ENCODE results near the gene LASP1.

Gene LASP1

GRCh38 chr17:38869526-38870258 is at the start of gene LASP1:
Gene LASP1, plus strand, starts transcription at chr17:38870058. Its CDS starts 132 bp downstream, at chr17:38870190.
- no peak for TF ChIP-seq CTCF (IDR thresholded peaks at IDR 0.05; ENCODE audit: borderline replicate concordance, insufficient read depth, low read depth, low read length)

GRCh38 chr17:38824899-38825761 is 44.7 kb upstream of the LASP1 start, which contains the start of gene CWC25:
Gene CWC25, minus strand, starts transcription at chr17:38825321. Its CDS starts 138 bp downstream, at chr17:38825183.
- H3K4me3 ChIP-seq (ENCODE audit: low read depth, low read length): peak within 1 kb of the TSS; percentile 84

More at GRCh38 chr17:38869526-38870258, at the start of gene LASP1:
- H3K4me3 ChIP-seq (ENCODE audit: low read depth, low read length): peak within 1 kb of the TSS; percentile 81

GRCh38 chr17:38825762-38826247 is 44.1 kb upstream of the LASP1 start:
- TF ChIP-seq CTCF (IDR thresholded peaks at IDR 0.05; ENCODE audit: borderline replicate concordance, insufficient read depth, low read depth, low read length): no peak
- H3K4me3 ChIP-seq (ENCODE audit: low read depth, low read length): peak overlapping the region; percentile 84

More at GRCh38 chr17:38824899-38825761, 44.7 kb upstream of the LASP1 start, which contains the start of gene CWC25:
- TF ChIP-seq CTCF (IDR thresholded peaks at IDR 0.05; ENCODE audit: borderline replicate concordance, insufficient read depth, low read depth, low read length): no peak

- TF ChIP-seq CTCF (IDR thresholded peaks at IDR 0.05; ENCODE audit: borderline replicate concordance, insufficient read depth, low read depth, low read length): no peak
- no peak overlapping the region for H3K4me3 ChIP-seq (ENCODE audit: low read depth, low read length)
These were observed 25.5 kb upstream of the LASP1 start for GRCh38 chr17:38844261-38844757.

- no peak overlapping the region for H3K4me3 ChIP-seq (ENCODE audit: low read depth, low read length)
- no peak for TF ChIP-seq CTCF (IDR thresholded peaks at IDR 0.05; ENCODE audit: borderline replicate concordance, insufficient read depth, low read depth, low read length)
These were observed 21.3 kb upstream of the LASP1 start for GRCh38 chr17:38848557-38848891.

- no peak for TF ChIP-seq CTCF (IDR thresholded peaks at IDR 0.05; ENCODE audit: borderline replicate concordance, insufficient read depth, low read depth, low read length)
- no peak overlapping the region for H3K4me3 ChIP-seq (ENCODE audit: low read depth, low read length)
These were observed 20.8 kb upstream of the LASP1 start for GRCh38 chr17:38848939-38849605.

Data from GM12875 (cell line).